ENCODE measurements around the gene LONP2. TPM values are rescaled to one million over a fixed set of nuclear protein-coding genes. Genes with fewer than 3 reads are reported as not detected.

The LONP2 gene
- total and polyA plus RNA-seq, 2 of the 13 experiments (the other 11 are each of a cell fraction or from before 2014, with no cell fraction given): 39.2 to 63.3 TPM

GRCh38 chr16:48405907-48406306 is 161.8 kb downstream of the LONP2 start:
- in situ Hi-C loops (cut with HindIII; ENCODE audit: extremely low pct_ligation_motif_present, low pct_unique_long_range_greater_than_20kb): no loop called here
- peaks cover 64% of the 10 kb centered on the region for H3K4me1 ChIP-seq (ENCODE audit: insufficient read depth, low read length)
- peak; percentile 62 for DNase-seq (ENCODE audit: low spot score)
- no peaks in the 10 kb centered on the region for H3K27me3 ChIP-seq (ENCODE audit: control insufficient read depth in 1 of 2, insufficient read depth in 2 of 2, low read length in 2 of 2)
- WGBS (ENCODE audit: low lambda C conversion rate): 4% methylated on average over 4 of the region's 4 CpGs
- BruUV-seq (replicated peaks): no TSS peak
- peak overlapping the region; percentile 43 for H3K4me2 ChIP-seq (ENCODE audit: low read depth, low read length)
- H3K9me3 ChIP-seq (ENCODE audit: low read length): no peaks in the 10 kb centered on the region
- ChIA-PET CTCF (ENCODE audit: low intra/inter-chr PET ratio, low total read pairs) (no interaction called here), POLR2A (no interaction called here)
- H4K20me1 ChIP-seq (ENCODE audit: insufficient read depth, low read length): no peaks in the 10 kb centered on the region
- no peak for FAIRE-seq
- H3K27ac ChIP-seq (ENCODE audit: extremely low read length, insufficient read depth, low read length): no peak overlapping the region
- no peak overlapping the region for H2AFZ ChIP-seq (ENCODE audit: low read length)
- ATAC-seq: peak; percentile 10; the same call in 2 of the 3 replicates
- no peaks in the 10 kb centered on the region for H3K36me3 ChIP-seq (replicated peaks in 1 of 2; ENCODE audit: control insufficient read depth in 1 of 2, insufficient read depth in 2 of 2, low read length in 2 of 2)
- intact Hi-C loops (cut with micrococcal nuclease; ENCODE audit: unreplicated experiment): loop anchor here (10.0 kb wide), 1 partner anchor 89 kb away; no protein-coding TSS in a partner anchor
- H3K9ac ChIP-seq (ENCODE audit: insufficient read depth, low read depth, low read length): no peak overlapping the region
- no peaks in the 10 kb centered on the region for H3K79me2 ChIP-seq (ENCODE audit: insufficient read depth, low read length)
- no peak overlapping the region; a peak in 1 of 6 replicates for H3K4me3 ChIP-seq (replicated peaks in 1 of 3; ENCODE audit: insufficient read depth in 1 of 3, low read depth in 2 of 3, low read length in 3 of 3)
- TF ChIP-seq ZNF232 (CRISPR knock-in tag; IDR thresholded peaks at IDR 0.05; ENCODE audit: borderline replicate concordance) (0 out of 2 replicates have a peak, but pooled peaks have one; percentile 31), ZNF33B (CRISPR knock-in tag; IDR thresholded peaks at IDR 0.05) (no peak), CEBPZ (IDR thresholded peaks at IDR 0.05; ENCODE audit: low read length) (no peak), TCF7L2 (IDR thresholded peaks at IDR 0.05; ENCODE audit: low read depth, low read length) (no peak), MXD1 (CRISPR knock-in tag; IDR thresholded peaks at IDR 0.05) (no peak), ZNF670 (CRISPR knock-in tag; IDR thresholded peaks at IDR 0.05; ENCODE audit: borderline replicate concordance) (0 out of 2 replicates have a peak, but pooled peaks have one; percentile 64), ZNF362 (CRISPR knock-in tag; IDR thresholded peaks at IDR 0.05; ENCODE audit: borderline replicate concordance) (peak; percentile 45; the same call in 1 of the 2 replicates), ZNF468 (CRISPR knock-in tag; IDR thresholded peaks at IDR 0.05) (no peak), MTA3 (CRISPR knock-in tag; IDR thresholded peaks at IDR 0.05) (no peak), ZNF704 (CRISPR knock-in tag; IDR thresholded peaks at IDR 0.05; ENCODE audit: borderline replicate concordance) (no peak), ATF3 (CRISPR knock-in tag; IDR thresholded peaks at IDR 0.05) (no peak), TRIM24 (CRISPR knock-in tag; IDR thresholded peaks at IDR 0.05) (no peak), MTF1 (CRISPR knock-in tag; IDR thresholded peaks at IDR 0.05) (no peak), CREM (IDR thresholded peaks at IDR 0.05) (no peak), CREM (CRISPR knock-in tag; IDR thresholded peaks at IDR 0.05) (no peak), SOX5 (CRISPR knock-in tag; IDR thresholded peaks at IDR 0.05; ENCODE audit: borderline replicate concordance) (peak; percentile 21; the same call in 1 of the 2 replicates), STAT5B (CRISPR knock-in tag; IDR thresholded peaks at IDR 0.05) (no peak), DPF2 (CRISPR knock-in tag; IDR thresholded peaks at IDR 0.05; ENCODE audit: borderline replicate concordance, low read depth) (no peak), ZNF839 (CRISPR knock-in tag; IDR thresholded peaks at IDR 0.05; ENCODE audit: borderline replicate concordance) (no peak)
